ENCODE results near the gene ZFAND2A. TPM values are rescaled to one million over a fixed set of nuclear protein-coding genes. Genes with fewer than 3 reads are reported as not detected.

ZFAND2A gene
- total RNA-seq, 2 experiments from 2014 or later, result 25.6 to 26.0 TPM

DNA sequence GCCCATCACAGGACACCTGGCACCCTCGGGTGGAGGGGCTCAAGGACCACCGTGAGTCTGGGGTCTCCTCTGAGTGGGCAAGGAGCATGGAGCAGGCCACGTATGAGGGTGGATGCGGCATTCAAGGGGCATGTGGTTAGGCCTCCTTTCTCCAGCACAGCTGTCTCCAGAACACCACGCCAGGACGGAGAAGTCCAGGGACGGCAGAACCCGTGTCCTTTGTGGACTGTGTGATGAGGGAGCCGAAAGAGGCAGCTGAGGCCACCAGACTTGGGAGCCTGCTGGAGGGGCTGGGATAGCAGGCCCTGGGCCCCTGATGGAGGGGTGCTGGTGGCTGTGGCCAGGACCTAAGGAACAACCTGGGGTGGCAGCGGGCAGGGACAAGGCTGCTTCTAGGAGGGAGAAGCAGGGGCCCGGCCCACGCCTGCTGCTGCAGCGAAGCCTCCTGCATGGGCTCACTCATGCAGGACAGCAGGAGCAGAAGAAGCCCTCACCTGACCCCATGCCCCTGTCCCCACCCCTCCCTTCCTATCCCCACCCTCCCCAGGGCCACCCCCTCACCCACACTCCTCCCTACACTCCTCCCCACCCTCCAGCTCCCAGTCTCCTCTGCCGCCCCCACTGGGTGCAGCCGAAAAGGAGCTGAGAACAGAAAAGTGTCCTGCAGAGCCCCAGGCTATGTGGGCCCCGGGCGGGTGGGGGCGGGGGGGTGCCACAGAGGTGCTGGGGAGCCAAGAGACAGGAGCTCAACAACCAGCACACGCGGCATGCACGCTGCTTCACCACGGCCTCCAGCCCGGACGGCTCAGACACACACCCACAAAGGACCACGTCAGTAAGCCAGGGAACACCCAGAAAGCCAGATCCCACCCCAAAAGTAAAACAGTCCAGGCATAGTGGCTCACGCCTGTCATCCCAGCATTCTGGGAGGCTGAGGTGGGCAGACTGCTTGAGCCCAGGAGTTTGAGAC, 29.7 kb downstream of the ZFAND2A start:
- no peak overlapping the region for H3K4me3 Mint-ChIP-seq
- H3K36me3 Mint-ChIP-seq (ENCODE audit: low read depth), result peaks cover 9% of the 10 kb centered on the region
- no peaks in the 10 kb centered on the region for H3K27me3 Mint-ChIP-seq (ENCODE audit: low read depth)
- CTCF ChIA-PET, result no interaction called here
- peaks cover 5% of the 10 kb centered on the region for H3K9me3 Mint-ChIP-seq (ENCODE audit: insufficient read depth)
- no peak overlapping the region for H3K27ac Mint-ChIP-seq
- ATAC-seq (no peak), DNase-seq (no peak)
- POLR2A ChIA-PET, result no interaction called here
- peaks cover 3% of the 10 kb centered on the region for H3K4me1 Mint-ChIP-seq (ENCODE audit: low read depth)

DNA sequence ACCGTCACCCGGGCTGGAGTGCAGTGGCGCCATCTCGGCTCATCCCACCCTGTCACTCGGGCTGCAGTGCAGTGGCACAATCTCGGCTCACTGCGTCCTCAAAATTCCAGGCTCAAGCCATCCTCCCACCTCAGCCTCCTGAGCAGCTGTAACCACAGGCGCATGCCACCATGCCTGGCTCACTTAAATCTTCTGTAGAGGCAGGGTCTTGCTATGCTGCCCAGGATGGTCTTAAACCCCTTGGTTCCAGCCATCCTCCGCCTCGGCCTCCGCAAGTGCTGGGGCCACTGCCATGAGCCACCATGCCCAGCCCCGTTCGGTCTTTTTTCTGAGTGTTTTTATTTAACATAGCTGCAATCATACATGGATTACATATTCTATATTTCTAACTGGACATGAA, 30.6 kb downstream of the ZFAND2A start:
- Mint-ChIP-seq H3K27ac (no peak overlapping the region), H3K4me3 (no peak overlapping the region), H3K4me1 (ENCODE audit: low read depth) (no peaks in the 10 kb centered on the region), H3K9me3 (ENCODE audit: insufficient read depth) (peaks cover 5% of the 10 kb centered on the region), H3K27me3 (ENCODE audit: low read depth) (no peaks in the 10 kb centered on the region), H3K36me3 (ENCODE audit: low read depth) (peaks cover 9% of the 10 kb centered on the region)
- no peak for DNase-seq
- ATAC-seq, result no peak
- POLR2A ChIA-PET, result no interaction called here
- CTCF ChIA-PET, result no interaction called here

DNA sequence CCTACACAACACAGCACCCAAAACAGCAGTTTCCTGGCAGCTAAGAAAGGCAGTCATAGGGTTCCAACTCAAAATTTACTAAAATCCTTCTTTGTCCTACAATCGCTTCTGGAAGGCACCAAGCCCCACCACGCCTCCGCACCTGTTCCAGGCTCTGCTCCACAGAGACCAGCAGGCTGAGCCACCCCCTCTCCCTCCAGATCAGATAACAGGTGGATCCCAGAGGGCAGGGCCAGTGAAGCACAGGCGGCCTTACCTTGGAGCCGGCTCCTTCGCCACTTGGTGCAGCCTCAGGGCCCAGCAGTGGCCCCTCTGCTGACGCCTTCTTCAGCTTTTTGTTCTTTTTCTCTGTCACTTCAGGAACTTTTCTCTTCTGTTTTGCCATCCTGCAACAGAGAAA, 33.0 kb downstream of the ZFAND2A start:
- peaks cover 4% of the 10 kb centered on the region for H3K9me3 Mint-ChIP-seq (ENCODE audit: insufficient read depth)
- CTCF ChIA-PET, result no interaction called here

DNA sequence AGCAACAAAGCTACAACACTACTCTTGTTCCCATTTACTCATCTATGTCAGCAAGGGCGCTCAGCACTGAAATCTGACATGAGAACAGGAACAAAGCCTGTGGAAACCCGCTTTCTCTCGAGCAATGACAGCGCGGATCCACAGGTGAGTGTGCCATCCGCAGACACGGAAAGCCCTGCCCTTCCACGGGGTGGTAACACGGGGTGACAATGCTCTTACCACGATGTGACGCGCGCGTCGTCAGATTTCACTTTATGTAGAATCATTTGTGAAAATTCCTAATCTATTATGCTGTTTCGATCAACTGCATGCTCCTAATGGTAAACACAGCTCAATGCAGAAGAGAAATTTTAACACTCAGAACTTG, 34.4 kb downstream of the ZFAND2A start:
- ChIA-PET CTCF (interaction anchor here (1.0 to 1.4 kb wide), 3 partner anchors 44 to 60 kb away, joined by 3 to 4 read pairs (median 3); no protein-coding TSS in a partner anchor), POLR2A (no interaction called here)
- Mint-ChIP-seq H3K36me3 (ENCODE audit: low read depth) (no peaks in the 10 kb centered on the region), H3K4me1 (ENCODE audit: low read depth) (no peaks in the 10 kb centered on the region), H3K4me3 (no peak overlapping the region), H3K27me3 (ENCODE audit: low read depth) (no peaks in the 10 kb centered on the region), H3K9me3 (ENCODE audit: insufficient read depth) (no peaks in the 10 kb centered on the region), H3K27ac (no peak overlapping the region)
- ATAC-seq (no peak), DNase-seq (no peak)

More for the DNA sequence above, 33.0 kb downstream of the ZFAND2A start:
- no peak overlapping the region for H3K4me3 Mint-ChIP-seq
- DNase-seq, result no peak
- no peaks in the 10 kb centered on the region for H3K27me3 Mint-ChIP-seq (ENCODE audit: low read depth)
- ATAC-seq, result no peak
- peaks cover 4% of the 10 kb centered on the region for H3K36me3 Mint-ChIP-seq (ENCODE audit: low read depth)
- no peak overlapping the region for H3K27ac Mint-ChIP-seq
- no peaks in the 10 kb centered on the region for H3K4me1 Mint-ChIP-seq (ENCODE audit: low read depth)
- POLR2A ChIA-PET, result no interaction called here

DNA sequence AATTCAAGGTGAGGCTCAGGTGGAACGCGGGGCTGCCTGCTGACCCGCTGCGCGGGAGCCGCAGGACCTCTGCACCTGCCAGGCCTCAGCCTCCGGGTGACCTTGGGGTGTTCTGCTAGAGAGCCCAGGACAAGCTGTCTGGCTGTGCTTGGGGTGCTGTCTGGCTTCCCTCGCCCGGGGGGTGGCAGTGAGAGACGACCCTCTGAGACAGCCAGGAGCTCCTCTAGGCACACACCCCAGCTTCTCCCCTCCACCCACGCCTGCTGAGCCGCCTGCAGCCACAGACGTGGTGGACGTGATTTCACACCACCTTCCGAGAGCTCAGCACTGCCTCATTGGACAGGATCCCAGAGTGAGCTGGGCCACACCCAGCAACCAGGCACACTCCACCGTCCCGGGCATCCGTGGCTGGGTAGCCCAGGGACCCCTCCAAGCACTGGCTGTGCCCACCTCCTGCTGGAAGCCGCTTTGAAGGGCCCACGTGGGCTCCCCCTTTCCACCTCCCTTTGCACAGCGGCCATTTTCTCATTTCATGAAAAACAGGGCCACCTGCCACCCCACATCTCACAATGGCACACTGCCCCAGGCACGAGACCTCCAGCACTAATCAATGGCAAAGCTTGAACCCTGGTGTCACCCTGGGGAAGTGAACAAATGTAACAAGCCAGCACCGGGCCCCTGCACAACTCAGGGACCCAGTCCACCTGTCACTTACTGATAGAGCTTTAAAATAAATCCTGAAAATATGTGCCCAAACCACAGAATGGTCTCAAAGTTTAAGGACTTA, 35.0 kb downstream of the ZFAND2A start:
- Mint-ChIP-seq H3K36me3 (ENCODE audit: low read depth) (no peaks in the 10 kb centered on the region), H3K9me3 (ENCODE audit: insufficient read depth) (no peaks in the 10 kb centered on the region), H3K27ac (no peak overlapping the region), H3K4me3 (no peak overlapping the region), H3K27me3 (ENCODE audit: low read depth) (no peaks in the 10 kb centered on the region), H3K4me1 (ENCODE audit: low read depth) (no peaks in the 10 kb centered on the region)
- no peak for ATAC-seq
- POLR2A ChIA-PET, result no interaction called here
- no peak for DNase-seq
- CTCF ChIA-PET, result interaction anchor here (1.0 to 1.4 kb wide), 3 partner anchors 45 to 59 kb away, joined by 3 to 4 read pairs (median 3); no protein-coding TSS in a partner anchor

DNA sequence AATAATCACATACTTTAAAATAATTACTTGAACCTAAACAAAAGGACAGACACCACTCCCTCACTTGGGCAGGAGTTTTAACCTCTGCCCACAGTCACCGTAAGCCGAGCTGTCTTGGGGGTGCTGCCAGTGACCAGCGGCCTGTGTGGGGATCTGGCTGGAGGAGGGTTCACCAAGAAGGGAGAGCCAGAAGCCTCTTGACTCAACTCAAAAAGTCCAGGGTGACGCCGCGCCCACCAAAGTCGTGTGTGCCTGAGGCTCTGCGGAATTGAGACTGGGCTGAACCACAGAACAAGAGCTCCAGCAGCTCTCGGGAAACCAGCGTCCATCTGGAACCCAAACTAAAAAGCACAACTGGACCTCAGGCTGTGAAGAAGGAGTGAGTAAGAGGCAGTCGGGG, 35.8 kb downstream of the ZFAND2A start:
- Mint-ChIP-seq H3K27ac (no peak overlapping the region), H3K4me1 (ENCODE audit: low read depth) (peaks cover 5% of the 10 kb centered on the region), H3K27me3 (ENCODE audit: low read depth) (no peaks in the 10 kb centered on the region), H3K4me3 (no peak overlapping the region), H3K9me3 (ENCODE audit: insufficient read depth) (no peaks in the 10 kb centered on the region), H3K36me3 (ENCODE audit: low read depth) (no peaks in the 10 kb centered on the region)
- POLR2A ChIA-PET, result interaction anchor here (0.6 kb wide), 1 partner anchor 8 kb away, joined by 7 read pairs; no protein-coding TSS in a partner anchor
- ATAC-seq (no peak), DNase-seq (no peak)
- CTCF ChIA-PET, result no interaction called here

DNA sequence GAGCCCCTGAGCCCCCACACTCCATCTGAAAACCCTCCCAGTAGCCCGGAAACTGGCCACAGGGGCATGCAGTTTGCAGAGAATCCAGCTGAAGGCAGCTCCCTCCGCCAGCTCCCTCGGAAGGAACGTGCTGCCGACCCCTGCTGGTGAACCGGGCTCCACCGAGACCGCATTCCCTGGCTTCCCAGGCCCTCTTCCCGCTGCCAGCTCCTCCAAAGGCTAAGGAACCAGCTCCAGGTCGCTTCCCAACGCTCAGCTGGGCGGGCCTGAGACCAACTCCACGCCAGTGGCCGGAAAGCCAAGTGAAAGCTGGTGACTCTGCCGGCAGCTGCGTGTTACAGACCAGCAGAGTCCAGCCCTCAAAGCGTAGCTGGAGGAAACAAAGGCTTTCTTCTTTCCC, 36.3 kb downstream of the ZFAND2A start:
- Mint-ChIP-seq H3K36me3 (ENCODE audit: low read depth) (no peaks in the 10 kb centered on the region), H3K4me3 (no peak overlapping the region), H3K27ac (no peak overlapping the region), H3K27me3 (ENCODE audit: low read depth) (no peaks in the 10 kb centered on the region), H3K4me1 (ENCODE audit: low read depth) (peaks cover 9% of the 10 kb centered on the region), H3K9me3 (ENCODE audit: insufficient read depth) (no peaks in the 10 kb centered on the region)
- ATAC-seq (no peak), DNase-seq (no peak)
- ChIA-PET CTCF (no interaction called here), POLR2A (interaction anchor here (0.6 kb wide), 1 partner anchor 8 kb away, joined by 7 read pairs; no protein-coding TSS in a partner anchor)

DNA sequence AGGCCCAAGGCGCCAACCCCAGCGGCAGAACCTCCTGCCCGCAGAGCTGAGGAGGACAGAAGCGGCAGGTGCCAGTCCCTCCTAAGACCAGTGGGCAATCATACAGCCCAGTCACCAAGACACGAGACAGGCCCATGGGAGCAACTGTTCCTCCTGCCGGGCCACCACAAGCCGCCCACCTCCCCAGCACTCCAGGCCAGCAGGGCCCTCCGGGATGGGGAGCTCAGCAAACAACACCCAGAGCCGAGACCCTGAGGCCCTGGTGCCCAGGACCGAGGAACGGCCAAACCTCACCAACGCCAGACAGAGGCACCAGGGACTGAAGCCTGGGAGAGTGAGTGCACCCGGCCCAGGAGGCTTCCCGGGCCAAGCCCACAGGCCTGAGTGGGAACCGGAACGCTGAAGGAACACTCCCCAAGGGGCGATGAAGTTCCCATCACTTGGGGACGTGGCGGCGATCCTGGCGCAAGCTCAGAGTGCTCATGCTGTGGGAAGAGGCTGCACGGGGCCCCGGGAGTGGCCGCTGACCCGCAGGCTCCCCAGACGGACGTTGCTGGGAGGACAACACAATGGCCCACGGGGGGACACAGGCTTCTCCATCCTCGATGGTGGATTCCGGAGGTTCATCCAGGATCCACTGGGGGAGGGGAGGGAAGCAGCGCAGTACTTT, 37.0 kb downstream of the ZFAND2A start:
- no peak overlapping the region for H3K27ac Mint-ChIP-seq
- peaks cover 13% of the 10 kb centered on the region for H3K4me1 Mint-ChIP-seq (ENCODE audit: low read depth)
- no peaks in the 10 kb centered on the region for H3K27me3 Mint-ChIP-seq (ENCODE audit: low read depth)
- no peaks in the 10 kb centered on the region for H3K9me3 Mint-ChIP-seq (ENCODE audit: insufficient read depth)
- H3K36me3 Mint-ChIP-seq (ENCODE audit: low read depth), result no peaks in the 10 kb centered on the region
- POLR2A ChIA-PET, result no interaction called here
- CTCF ChIA-PET, result no interaction called here
- ATAC-seq (no peak), DNase-seq (no peak)
- H3K4me3 Mint-ChIP-seq, result no peak overlapping the region

DNA sequence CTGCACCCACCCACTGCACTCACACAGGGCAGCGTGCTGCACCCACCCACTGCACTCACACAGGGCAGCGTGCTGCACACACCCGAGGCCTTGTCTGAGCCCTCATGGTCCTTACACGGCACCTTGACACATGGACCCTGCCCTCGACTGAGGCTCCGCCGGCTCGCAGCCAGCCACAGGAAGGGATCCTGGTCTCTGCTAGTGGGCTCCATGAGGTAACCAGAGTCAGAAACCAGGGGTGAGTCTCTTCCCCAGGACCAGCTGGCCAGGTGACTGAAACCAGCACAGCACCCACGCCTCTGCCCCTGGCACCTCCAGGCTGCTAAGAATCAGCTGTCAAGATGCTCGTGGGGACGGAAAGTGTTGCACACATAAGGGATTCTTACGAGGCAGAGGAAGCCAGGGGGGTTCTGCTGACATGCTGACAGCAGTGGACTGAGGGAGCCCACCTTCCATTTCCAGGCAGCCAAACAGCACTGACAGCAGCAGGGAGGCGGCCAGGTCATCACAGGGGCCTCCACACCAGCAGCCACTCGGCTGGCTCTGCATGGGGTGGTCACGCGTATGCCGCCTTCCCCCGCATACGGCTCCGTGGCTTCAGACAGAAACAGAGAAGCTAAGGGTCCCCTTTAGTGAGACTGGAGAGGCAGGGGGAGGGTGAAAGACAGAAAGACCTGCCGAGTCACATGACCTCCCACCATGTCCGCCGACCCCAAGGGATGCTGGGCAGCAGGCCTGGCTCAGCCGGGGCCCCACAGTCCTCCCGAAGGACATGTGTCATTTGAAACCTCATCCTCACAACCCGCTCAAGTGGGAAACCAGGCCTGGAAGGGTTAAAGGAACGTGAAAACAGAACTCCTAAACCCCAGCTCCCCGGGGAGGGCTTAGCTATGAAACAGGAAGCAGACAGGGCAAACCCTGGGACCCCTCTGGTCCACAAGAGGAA, 37.8 kb downstream of the ZFAND2A start:
- CTCF ChIA-PET, result no interaction called here
- H3K9me3 Mint-ChIP-seq (ENCODE audit: insufficient read depth), result no peaks in the 10 kb centered on the region
- peaks cover 3% of the 10 kb centered on the region for H3K36me3 Mint-ChIP-seq (ENCODE audit: low read depth)
- no peak for DNase-seq
- H3K4me3 Mint-ChIP-seq, result no peak overlapping the region
- POLR2A ChIA-PET, result no interaction called here
- no peaks in the 10 kb centered on the region for H3K27me3 Mint-ChIP-seq (ENCODE audit: low read depth)
- no peak overlapping the region for H3K27ac Mint-ChIP-seq
- no peak for ATAC-seq
- H3K4me1 Mint-ChIP-seq (ENCODE audit: low read depth), result peaks cover 13% of the 10 kb centered on the region

DNA sequence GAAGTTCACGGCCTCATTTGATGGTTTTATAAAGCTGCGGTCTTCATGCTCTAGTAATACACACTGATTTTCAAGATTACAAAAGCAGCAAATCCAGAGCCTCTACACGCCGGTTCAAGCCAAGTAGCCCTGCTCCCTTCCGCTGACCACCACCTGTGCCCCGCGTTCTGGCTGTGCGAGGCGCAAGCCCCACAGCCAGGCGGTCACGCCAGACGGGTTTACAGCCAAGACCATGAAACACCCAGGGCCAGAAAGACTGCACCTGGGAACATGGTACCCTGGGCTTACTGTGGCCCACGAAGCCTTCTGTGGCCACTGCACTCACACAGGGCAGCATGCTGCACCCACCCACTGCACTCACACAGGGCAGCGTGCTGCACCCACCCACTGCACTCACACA, 38.5 kb downstream of the ZFAND2A start:
- no peaks in the 10 kb centered on the region for H3K27me3 Mint-ChIP-seq (ENCODE audit: low read depth)
- ChIA-PET CTCF (no interaction called here), POLR2A (no interaction called here)
- H3K36me3 Mint-ChIP-seq (ENCODE audit: low read depth), result peaks cover 3% of the 10 kb centered on the region
- DNase-seq (no peak), ATAC-seq (no peak)
- H3K27ac Mint-ChIP-seq, result no peak overlapping the region
- H3K4me3 Mint-ChIP-seq, result no peak overlapping the region
- H3K4me1 Mint-ChIP-seq (ENCODE audit: low read depth), result peaks cover 13% of the 10 kb centered on the region
- no peaks in the 10 kb centered on the region for H3K9me3 Mint-ChIP-seq (ENCODE audit: insufficient read depth)

DNA sequence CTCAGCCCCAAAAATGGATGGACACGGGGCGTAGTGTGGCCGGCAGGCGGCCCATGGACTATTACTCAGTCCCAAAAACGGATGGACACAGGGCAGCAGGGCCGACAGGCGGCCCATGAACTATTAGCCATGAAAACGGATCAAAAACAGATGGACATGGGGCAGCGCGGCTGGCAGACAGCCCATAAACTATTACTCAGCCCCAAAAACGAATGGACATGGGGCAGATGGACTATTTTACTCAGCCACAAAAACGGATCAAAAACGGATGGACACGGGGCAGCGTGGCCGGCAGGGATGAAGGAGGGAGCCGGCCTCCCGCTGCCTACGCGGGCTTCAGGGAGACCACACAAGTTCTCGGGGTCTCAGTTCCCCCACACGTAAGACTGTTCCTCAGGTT, 39.2 kb downstream of the ZFAND2A start:
- H3K9me3 Mint-ChIP-seq (ENCODE audit: insufficient read depth), result no peaks in the 10 kb centered on the region
- CTCF ChIA-PET, result no interaction called here
- no peaks in the 10 kb centered on the region for H3K27me3 Mint-ChIP-seq (ENCODE audit: low read depth)
- peaks cover 3% of the 10 kb centered on the region for H3K36me3 Mint-ChIP-seq (ENCODE audit: low read depth)
- ATAC-seq (no peak), DNase-seq (no peak)
- POLR2A ChIA-PET, result no interaction called here
- no peak overlapping the region for H3K27ac Mint-ChIP-seq
- peaks cover 13% of the 10 kb centered on the region for H3K4me1 Mint-ChIP-seq (ENCODE audit: low read depth)
- no peak overlapping the region for H3K4me3 Mint-ChIP-seq
